ENCODE data around the gene LRP8.

The LRP8 gene

DNA sequence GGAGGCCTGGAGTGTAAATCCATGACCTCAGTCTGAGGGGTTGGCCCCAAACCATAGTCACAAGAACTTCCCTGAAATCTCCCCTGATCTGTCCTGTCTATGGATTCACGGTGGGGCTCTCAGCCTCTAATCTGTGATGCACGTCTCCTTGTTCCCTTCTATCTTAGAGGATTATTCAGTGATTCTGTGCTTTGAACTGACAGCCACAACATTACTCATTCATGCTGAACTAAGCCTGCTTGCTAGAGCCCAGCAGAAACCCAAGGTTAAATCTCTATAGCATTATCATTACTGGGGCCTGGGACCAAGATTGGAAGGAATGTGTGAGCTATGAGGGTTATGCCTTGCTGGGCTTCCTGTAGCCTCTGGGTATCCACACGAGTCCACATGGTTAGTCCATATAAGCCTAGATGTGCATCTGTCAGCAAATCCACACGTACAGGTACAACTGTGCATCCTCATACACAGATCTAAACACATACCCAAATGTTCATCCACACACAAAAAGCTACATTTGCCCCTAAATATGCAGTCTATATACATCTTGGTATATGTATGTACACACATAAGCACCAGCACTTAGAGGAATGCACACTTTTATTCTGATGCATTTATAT lies 67.1 kb downstream of the LRP8 start:
- Histone ChIP-seq H3K79me2 (ENCODE audit: low read length) (no peaks in the 10 kb centered on the region), H3K4me2 (ENCODE audit: low read length) (peak overlapping the region; percentile 35; the same call in 1 of the 2 replicates), H3K36me3 (replicated peaks; ENCODE audit: low read depth, low read length) (peaks cover 59% of the 10 kb centered on the region), H3K4me3 (ENCODE audit: low read length) (no peak overlapping the region), H3K4me1 (ENCODE audit: low read length) (peaks cover 22% of the 10 kb centered on the region), H3K27me3 (ENCODE audit: low read depth, low read length) (no peaks in the 10 kb centered on the region), H3K27ac (ENCODE audit: low read length) (peak overlapping the region; percentile 85), H3K9ac (ENCODE audit: low read length) (no peak overlapping the region), H4K20me1 (ENCODE audit: insufficient read depth, low read length) (no peaks in the 10 kb centered on the region), H2AFZ (ENCODE audit: low read depth, low read length) (no peak overlapping the region), H3K9me3 (ENCODE audit: insufficient read depth, low read length) (no peaks in the 10 kb centered on the region)
- TF ChIP-seq EZH2phosphoT487 (IDR thresholded peaks at IDR 0.05; ENCODE audit: low read depth) = no peak
- TF ChIP-seq, protein P1, sequence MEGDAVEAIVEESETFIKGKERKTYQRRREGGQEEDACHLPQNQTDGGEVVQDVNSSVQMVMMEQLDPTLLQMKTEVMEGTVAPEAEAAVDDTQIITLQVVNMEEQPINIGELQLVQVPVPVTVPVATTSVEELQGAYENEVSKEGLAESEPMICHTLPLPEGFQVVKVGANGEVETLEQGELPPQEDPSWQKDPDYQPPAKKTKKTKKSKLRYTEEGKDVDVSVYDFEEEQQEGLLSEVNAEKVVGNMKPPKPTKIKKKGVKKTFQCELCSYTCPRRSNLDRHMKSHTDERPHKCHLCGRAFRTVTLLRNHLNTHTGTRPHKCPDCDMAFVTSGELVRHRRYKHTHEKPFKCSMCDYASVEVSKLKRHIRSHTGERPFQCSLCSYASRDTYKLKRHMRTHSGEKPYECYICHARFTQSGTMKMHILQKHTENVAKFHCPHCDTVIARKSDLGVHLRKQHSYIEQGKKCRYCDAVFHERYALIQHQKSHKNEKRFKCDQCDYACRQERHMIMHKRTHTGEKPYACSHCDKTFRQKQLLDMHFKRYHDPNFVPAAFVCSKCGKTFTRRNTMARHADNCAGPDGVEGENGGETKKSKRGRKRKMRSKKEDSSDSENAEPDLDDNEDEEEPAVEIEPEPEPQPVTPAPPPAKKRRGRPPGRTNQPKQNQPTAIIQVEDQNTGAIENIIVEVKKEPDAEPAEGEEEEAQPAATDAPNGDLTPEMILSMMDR (IDR thresholded peaks at IDR 0.05; ENCODE audit: low read depth, low read length) = no peak

DNA sequence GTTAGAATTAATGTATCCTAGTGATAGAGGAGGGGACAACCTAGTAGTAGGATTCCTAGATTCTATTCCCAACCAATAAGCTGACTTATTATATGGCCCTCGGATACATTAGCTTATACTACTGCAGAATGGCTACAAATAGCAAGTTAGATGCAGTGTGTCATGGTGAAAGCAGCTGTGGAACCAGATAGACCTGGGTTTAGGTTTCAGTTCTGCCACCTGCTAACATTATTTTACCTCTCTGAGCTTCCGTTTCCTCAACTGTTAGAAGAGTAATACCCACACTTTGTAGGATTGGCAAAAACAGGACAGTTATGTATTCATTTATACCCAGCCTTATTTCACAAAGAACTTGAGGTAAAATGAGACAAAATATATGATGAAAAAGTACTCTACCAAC lies 67.9 kb downstream of the LRP8 start:
- peak overlapping the region; percentile 1; the same call in 1 of the 2 replicates for H3K9ac ChIP-seq (ENCODE audit: low read length)
- H3K27ac ChIP-seq (ENCODE audit: low read length) = peak overlapping the region; percentile 85
- H3K36me3 ChIP-seq (replicated peaks; ENCODE audit: low read depth, low read length) = peaks cover 61% of the 10 kb centered on the region
- H3K27me3 ChIP-seq (ENCODE audit: low read depth, low read length) = no peaks in the 10 kb centered on the region
- peaks cover 22% of the 10 kb centered on the region for H3K4me1 ChIP-seq (ENCODE audit: low read length)
- H3K9me3 ChIP-seq (ENCODE audit: insufficient read depth, low read length) = no peaks in the 10 kb centered on the region
- no peak overlapping the region for H3K4me3 ChIP-seq (ENCODE audit: low read length)
- H4K20me1 ChIP-seq (ENCODE audit: insufficient read depth, low read length) = no peaks in the 10 kb centered on the region
- H3K4me2 ChIP-seq (ENCODE audit: low read length) = peak overlapping the region; percentile 35
- TF ChIP-seq EZH2phosphoT487 (IDR thresholded peaks at IDR 0.05; ENCODE audit: low read depth) = no peak
- TF ChIP-seq, protein P1 (IDR thresholded peaks at IDR 0.05; ENCODE audit: low read depth, low read length) = no peak
- H2AFZ ChIP-seq (ENCODE audit: low read depth, low read length) = no peak overlapping the region
- no peaks in the 10 kb centered on the region for H3K79me2 ChIP-seq (ENCODE audit: low read length)

- Histone ChIP-seq H4K20me1 (ENCODE audit: insufficient read depth, low read length) (no peaks in the 10 kb centered on the region), H3K79me2 (ENCODE audit: low read length) (no peaks in the 10 kb centered on the region), H3K27ac (ENCODE audit: low read length) (no peak overlapping the region), H2AFZ (ENCODE audit: low read depth, low read length) (no peak overlapping the region), H3K4me2 (ENCODE audit: low read length) (no peak overlapping the region), H3K36me3 (replicated peaks; ENCODE audit: low read depth, low read length) (peaks cover 66% of the 10 kb centered on the region), H3K4me1 (ENCODE audit: low read length) (peaks cover 22% of the 10 kb centered on the region), H3K27me3 (ENCODE audit: low read depth, low read length) (no peaks in the 10 kb centered on the region), H3K4me3 (ENCODE audit: low read length) (no peak overlapping the region), H3K9ac (ENCODE audit: low read length) (no peak overlapping the region), H3K9me3 (ENCODE audit: insufficient read depth, low read length) (no peaks in the 10 kb centered on the region)
- TF ChIP-seq EZH2phosphoT487 (IDR thresholded peaks at IDR 0.05; ENCODE audit: low read depth) = no peak
- TF ChIP-seq, protein P1 (IDR thresholded peaks at IDR 0.05; ENCODE audit: low read depth, low read length) = no peak
Observed at GRCh38 chr1:53258216-53258615, 69.7 kb downstream of the LRP8 start.

DNA sequence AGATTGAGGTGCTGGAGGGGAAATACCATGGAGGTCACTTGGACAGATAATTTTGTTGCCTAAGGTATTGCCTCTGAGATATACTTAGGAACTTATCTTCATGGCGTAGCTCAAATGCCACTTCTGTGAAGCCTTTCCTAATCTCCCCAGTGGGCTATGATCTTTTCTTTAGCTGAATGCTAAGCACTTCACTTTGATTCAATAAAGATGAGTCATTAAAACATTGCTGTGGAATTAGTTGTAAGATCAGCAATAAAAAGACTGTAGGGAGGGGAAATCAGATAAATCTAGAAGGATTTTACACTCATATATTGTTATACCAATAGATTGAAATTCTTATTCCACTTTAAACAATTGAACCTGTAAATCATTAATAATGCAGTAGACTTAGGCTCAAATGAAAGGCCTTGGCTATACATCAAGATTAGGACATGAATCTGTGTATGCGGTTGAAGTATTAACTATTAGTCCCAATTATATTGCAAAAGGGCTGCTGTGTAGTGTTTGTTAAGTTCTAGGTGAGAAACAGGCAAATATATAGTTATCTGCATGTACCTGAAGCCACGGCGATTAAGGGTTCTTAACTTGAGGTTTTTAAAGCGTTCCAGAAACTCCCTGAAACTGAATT lies 70.3 kb downstream of the LRP8 start:
- Histone ChIP-seq H3K27me3 (ENCODE audit: low read depth, low read length) (no peaks in the 10 kb centered on the region), H3K9ac (ENCODE audit: low read length) (no peak overlapping the region), H3K4me2 (ENCODE audit: low read length) (no peak overlapping the region), H4K20me1 (ENCODE audit: insufficient read depth, low read length) (no peaks in the 10 kb centered on the region), H3K4me3 (ENCODE audit: low read length) (no peak overlapping the region), H3K9me3 (ENCODE audit: insufficient read depth, low read length) (no peaks in the 10 kb centered on the region), H3K27ac (ENCODE audit: low read length) (no peak overlapping the region), H2AFZ (ENCODE audit: low read depth, low read length) (no peak overlapping the region), H3K79me2 (ENCODE audit: low read length) (no peaks in the 10 kb centered on the region), H3K36me3 (replicated peaks; ENCODE audit: low read depth, low read length) (peaks cover 62% of the 10 kb centered on the region), H3K4me1 (ENCODE audit: low read length) (peaks cover 22% of the 10 kb centered on the region)
- TF ChIP-seq EZH2phosphoT487 (IDR thresholded peaks at IDR 0.05; ENCODE audit: low read depth) = no peak
- TF ChIP-seq, protein P1 (IDR thresholded peaks at IDR 0.05; ENCODE audit: low read depth, low read length) = no peak
